Gastrocnemius medialis (tissue), 4 donors: Measurements from ENCODE around the gene S1PR3.

Experiments
- CTCF ChIP-seq, 5 experiments: fragments of 450-650 bp in 3 of 5; fragments of 200-600 bp in 2 of 5; sonication (generic) in 2 of 5; IDR thresholded peaks in 4 of 5; conservative IDR thresholded peaks in 1 of 5; 1 replicate in 4 of 5; 2 replicates in 1 of 5; pipeline ENCODE4 v1.5.1; 2016 to 2019; ENCODE audit warnings: antibody characterized with exemption in 5 of 5, mild to moderate bottlenecking in 3 of 5, moderate library complexity in 3 of 5
- POLR2A ChIP-seq, 2 donors: fragments of 450-650 bp; IDR thresholded peaks; one replicate each; pipeline ENCODE4 v1.6.1; 2017; ENCODE audit warnings: antibody characterized with exemption in 2 of 2, mild to moderate bottlenecking in 2 of 2, moderate library complexity in 2 of 2

GRCh38 chr9:89037891-89038290 is 46.6 kb downstream of the S1PR3 start:
- TF ChIP-seq CTCF (IDR thresholded peaks at IDR 0.05 in 4 of 5, conservative IDR thresholded peaks at IDR 0.05 in 1 of 5) (no peak), POLR2A (IDR thresholded peaks at IDR 0.05) (no peak)
